ENCODE data around the gene KIF25. TPM values are rescaled to one million over a fixed set of nuclear protein-coding genes. Genes with fewer than 3 reads are reported as not detected.

KIF25 gene
- total RNA-seq, 1 donor from 2014 or later, result not detected

GRCh38 chr6:168045141-168045691, 47.7 kb downstream of the KIF25 start:
- H3K4me1 Mint-ChIP-seq (ENCODE audit: unreplicated experiment), result peaks cover 5% of the 10 kb centered on the region

DNA sequence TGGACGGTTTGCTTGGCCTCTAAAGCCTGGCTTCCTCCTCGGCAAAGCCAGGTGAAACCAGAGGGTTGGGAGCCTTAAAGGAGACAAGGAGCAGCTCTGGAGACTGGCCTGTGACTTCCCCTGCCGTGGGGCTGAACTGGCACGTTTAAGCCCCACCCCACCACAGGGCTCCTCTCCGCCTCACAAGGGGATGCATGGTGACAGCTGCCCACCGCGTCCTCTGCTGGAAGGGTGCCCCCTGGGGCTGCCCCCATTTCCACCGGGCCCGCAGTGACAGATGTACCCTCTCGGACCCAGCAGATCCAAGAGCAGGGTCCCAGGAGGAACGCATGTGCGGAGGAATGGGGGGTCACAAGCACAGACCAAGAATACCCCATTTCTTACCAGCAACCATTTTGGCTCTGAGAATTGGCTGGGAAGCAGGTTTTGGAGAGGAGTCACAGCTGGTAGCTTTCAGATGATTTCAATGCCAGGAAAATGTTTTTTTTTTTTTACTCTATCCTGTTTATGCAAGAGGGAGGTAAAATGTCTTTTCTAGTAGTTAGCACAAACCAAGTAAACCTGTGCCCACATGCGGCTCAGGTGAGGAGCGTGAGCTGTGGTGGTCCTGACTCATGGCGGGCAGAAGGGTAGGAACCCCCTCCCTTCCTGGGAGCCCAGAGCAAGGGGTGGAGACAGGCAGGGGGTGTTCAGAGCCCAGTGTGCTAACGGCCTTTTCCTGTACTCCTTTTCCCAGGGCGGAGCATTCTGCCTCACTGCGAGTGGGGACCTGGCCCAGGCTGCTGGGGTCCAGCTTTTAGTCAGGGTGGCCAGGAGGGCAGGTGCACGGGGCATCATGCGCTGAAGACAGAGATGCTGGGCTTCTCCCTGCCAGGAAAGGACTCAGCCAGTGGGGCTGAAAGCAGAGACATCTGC, 48.5 kb downstream of the KIF25 start:
- H3K4me3 Mint-ChIP-seq (ENCODE audit: unreplicated experiment), result no peak overlapping the region
- H3K4me1 Mint-ChIP-seq (ENCODE audit: unreplicated experiment), result peaks cover 5% of the 10 kb centered on the region
- H3K27ac Mint-ChIP-seq (ENCODE audit: unreplicated experiment), result peak overlapping the region; percentile 57
- no peak for DNase-seq (ENCODE audit: extremely low spot score, unreplicated experiment)
- no peaks in the 10 kb centered on the region for H3K27me3 Mint-ChIP-seq (ENCODE audit: unreplicated experiment)
- H3K36me3 Mint-ChIP-seq (ENCODE audit: unreplicated experiment), result no peaks in the 10 kb centered on the region
- no peaks in the 10 kb centered on the region for H3K9me3 Mint-ChIP-seq (ENCODE audit: unreplicated experiment)
- TF ChIP-seq CTCF (IDR thresholded peaks at IDR 0.05), result no peak

More at GRCh38 chr6:168045141-168045691, 47.7 kb downstream of the KIF25 start:
- H3K36me3 Mint-ChIP-seq (ENCODE audit: unreplicated experiment), result no peaks in the 10 kb centered on the region
- no peak for DNase-seq (ENCODE audit: extremely low spot score, unreplicated experiment)
- H3K27ac Mint-ChIP-seq (ENCODE audit: unreplicated experiment), result no peak overlapping the region
- no peaks in the 10 kb centered on the region for H3K27me3 Mint-ChIP-seq (ENCODE audit: unreplicated experiment)
- no peak overlapping the region for H3K4me3 Mint-ChIP-seq (ENCODE audit: unreplicated experiment)
- no peak for TF ChIP-seq CTCF (IDR thresholded peaks at IDR 0.05)
- H3K9me3 Mint-ChIP-seq (ENCODE audit: unreplicated experiment), result no peaks in the 10 kb centered on the region

GRCh38 chr6:168046696-168047095, 49.2 kb downstream of the KIF25 start:
- Mint-ChIP-seq H3K4me3 (ENCODE audit: unreplicated experiment) (no peak overlapping the region), H3K36me3 (ENCODE audit: unreplicated experiment) (no peaks in the 10 kb centered on the region), H3K27ac (ENCODE audit: unreplicated experiment) (no peak overlapping the region), H3K4me1 (ENCODE audit: unreplicated experiment) (peaks cover 5% of the 10 kb centered on the region), H3K9me3 (ENCODE audit: unreplicated experiment) (no peaks in the 10 kb centered on the region), H3K27me3 (ENCODE audit: unreplicated experiment) (no peaks in the 10 kb centered on the region)
- DNase-seq (ENCODE audit: extremely low spot score, unreplicated experiment), result no peak
- TF ChIP-seq CTCF (IDR thresholded peaks at IDR 0.05), result no peak

- Mint-ChIP-seq H3K36me3 (ENCODE audit: unreplicated experiment) (no peaks in the 10 kb centered on the region), H3K27ac (ENCODE audit: unreplicated experiment) (no peak overlapping the region), H3K27me3 (ENCODE audit: unreplicated experiment) (no peaks in the 10 kb centered on the region), H3K4me3 (ENCODE audit: unreplicated experiment) (no peak overlapping the region), H3K9me3 (ENCODE audit: unreplicated experiment) (no peaks in the 10 kb centered on the region), H3K4me1 (ENCODE audit: unreplicated experiment) (peaks cover 5% of the 10 kb centered on the region)
- DNase-seq (ENCODE audit: extremely low spot score, unreplicated experiment), result no peak
- TF ChIP-seq CTCF (IDR thresholded peaks at IDR 0.05), result no peak
Observed at GRCh38 chr6:168047841-168048723, 50.6 kb downstream of the KIF25 start.

Data from osteocyte (in vitro differentiated cells).